GM23338 (cell line): ENCODE data around the gene TRIM28.

Experiments used
- CREB1 ChIP-seq: fragments of 250-450 bp; sonication (Bioruptor Pico); IDR thresholded peaks from 2 replicates; pipeline ENCODE4 v1.5.0; 2020; ENCODE audit warnings: low read depth, mild to moderate bottlenecking, moderate library complexity
- CTCF ChIP-seq, 2 experiments: fragments of 200-600 bp in 1 of 2; sonication (generic) in 1 of 2; conservative IDR thresholded peaks; 2 replicates each; pipeline versions ENCODE4 v1.5.1 to v1.6.1; 2016 to 2017; ENCODE audit warnings: antibody characterized with exemption in 2 of 2, low read depth in 2 of 2, mild to moderate bottlenecking in 2 of 2, moderate library complexity in 1 of 2
- EZH2 ChIP-seq: fragments of 200-600 bp; sonication (generic); IDR thresholded peaks from one replicate; pipeline ENCODE4 v1.8.0; 2017; ENCODE audit warnings: antibody characterized with exemption, mild to moderate bottlenecking, low read depth; ENCODE audit not compliant: unreplicated experiment
- EZH2phosphoT487 ChIP-seq: fragments of 200-600 bp; sonication (generic); IDR thresholded peaks from one replicate; pipeline ENCODE4 v1.8.1; 2018; ENCODE audit warnings: antibody characterized with exemption; ENCODE audit not compliant: unreplicated experiment
- JUNB ChIP-seq: IDR thresholded peaks from one replicate; pipeline ENCODE4 v1.6.1; 2016; ENCODE audit warnings: antibody characterized with exemption; ENCODE audit not compliant: unreplicated experiment
- NANOG ChIP-seq: IDR thresholded peaks from 2 replicates; pipeline ENCODE4 v1.6.1; 2016; ENCODE audit warnings: antibody characterized with exemption, borderline replicate concordance
- POLR2AphosphoS5 ChIP-seq: IDR thresholded peaks from 2 replicates; pipeline ENCODE4 v1.6.1; 2016; ENCODE audit warnings: antibody characterized with exemption, low read depth
- REST ChIP-seq: IDR thresholded peaks from one replicate; pipeline ENCODE4 v1.6.1; 2018; ENCODE audit warnings: antibody characterized with exemption; ENCODE audit not compliant: unreplicated experiment
- ZNF114 ChIP-seq: fragments of 250-450 bp; sonication (Bioruptor Pico); IDR thresholded peaks from 2 replicates; pipeline ENCODE4 v1.5.0; 2020; ENCODE audit warnings: mild to moderate bottlenecking, moderate library complexity
- ZNF331 ChIP-seq: fragments of 250-450 bp; sonication (Bioruptor Pico); IDR thresholded peaks from 2 replicates; pipeline ENCODE4 v1.5.0; 2020; ENCODE audit warnings: low read depth, mild to moderate bottlenecking, moderate library complexity

GRCh38 chr19:58535857-58536256 is 8.0 kb upstream of the TRIM28 start:
- TF ChIP-seq CTCF (conservative IDR thresholded peaks at IDR 0.05; ENCODE audit: low read depth in 2 of 2) (no peak), ZNF331 (CRISPR knock-in tag) (no peak), POLR2AphosphoS5 (no peak), EZH2 (no peak), CREB1 (CRISPR knock-in tag) (no peak), EZH2phosphoT487 (no peak), REST (no peak), JUNB (no peak), ZNF114 (CRISPR knock-in tag) (no peak), NANOG (no peak)
